Ovary (tissue), 9 donors: ENCODE measurements around the gene PPIH. TPM values are rescaled to one million over a fixed set of nuclear protein-coding genes. Genes with fewer than 3 reads are reported as not detected.
"Not testable (repeated sequence)": the region's sequence is repeated elsewhere in the genome, so short reads cannot be mapped to it uniquely, and the experiment has no call there.

ENCODE experiments used
- DNase-seq, 5 donors: peaks; one replicate each; pipeline ENCODE4 v3.0.0-alpha.2; 2019 to 2020
- H3K27ac ChIP-seq, 2 donors: fragments of 200-600 bp; one replicate each; pipeline versions ENCODE4 v1.5.1 to v1.8.0; 2019 to 2022
- H3K27me3 ChIP-seq: fragments of 200-600 bp; one replicate; pipeline ENCODE4 v1.8.0; 2022
- H3K36me3 ChIP-seq: fragments of 200-600 bp; sonication (generic); one replicate; pipeline ENCODE4 v1.5.1; 2019
- H3K4me1 ChIP-seq: one replicate; pipeline ENCODE4 v1.8.1; 2013; ENCODE audit warnings: mild to moderate bottlenecking, moderate library complexity; ENCODE audit not compliant: insufficient read depth
- H3K4me3 ChIP-seq: fragments of 200-600 bp; sonication (generic); one replicate; pipeline ENCODE4 v1.5.1; 2017
- H3K9me3 ChIP-seq, 2 donors: fragments of 200-600 bp in 1 of 2; sonication (generic) in 1 of 2; one replicate each; pipeline versions ENCODE4 v1.5.1 to v1.8.1; 2013 to 2019; ENCODE audit warnings: mild to moderate bottlenecking in 1 of 2, moderate library complexity in 1 of 2
- CTCF ChIP-seq, 3 donors: fragments of 450-650 bp in 2 of 3; fragments of 200-600 bp in 1 of 3; IDR thresholded peaks; one replicate each; pipeline versions ENCODE4 v1.5.1 to v1.8.0; 2016 to 2022; ENCODE audit warnings: antibody characterized with exemption in 3 of 3, mild to moderate bottlenecking in 1 of 3
- EP300 ChIP-seq: sonication (generic); formaldehyde crosslinking; IDR thresholded peaks from one replicate; pipeline ENCODE4 v1.6.1; 2017; ENCODE audit warnings: antibody characterized with exemption
- POLR2A ChIP-seq: fragments of 450-650 bp; IDR thresholded peaks from one replicate; pipeline ENCODE4 v1.6.1; 2017; ENCODE audit warnings: antibody characterized with exemption, mild to moderate bottlenecking, moderate library complexity
- WGBS, 3 donors: extraction: QIAGEN DNeasy Blood & Tissue Kit in 1 of 3; methylation state at CpG; one replicate each; pipeline versions ENCODE4 v1.1.5 to v1.1.7; 2013 to 2017; 5-methylcytosine and 5-hydroxymethylcytosine counted together
- intact Hi-C, 4 donors: fragments of 100-400 bp; cut with DNase I; formaldehyde crosslinking; loops; one replicate each; pipeline versions ENCODE4 v1.11.0 to v1.15.1; 2022 to 2023
- polyA plus RNA-seq, 2 donors: library from polyadenylated mRNA; stranded (reverse); fragments of 200-250 nt in 1 of 2; fragments of 350-450 nt in 1 of 2; fragmentation: Illumina TruSeq in 1 of 2; extraction: RNeasy Lipid Tissue Mini Kit (QIAGEN cat#74804) in 1 of 2; gene quantifications; one replicate each; pipeline ENCODE4 v1.2.3, GENCODE V29; 2013 to 2014
- total RNA-seq, 7 donors: library from RNA; depleted of rRNA in 2 of 7; stranded (reverse); fragments of >200 nt in 2 of 7; fragmentation: NEBNext Ultra II Directional in 3 of 7; extraction: Animal tissue kit (Norgen Biotek cat#: 25700) in 3 of 7; gene quantifications; one replicate each; pipeline versions ENCODE4 v1.1.0 to v1.2.4, GENCODE V29; 2016 to 2023
- donor health status: DM: no; HTN: no; CAD: no; lungs with moderate emphysema.
- donor health status: DM: no; HTN: no; CAD: no.
- donor health status: Bipolar disorder and iron deficiency.
- donor health status: DM: yes; HTN: yes; CAD: no.
- donor health status: DM: no; HTN: no; CAD: no.
- donor health status: DM: yes; HTN: yes; CAD: no.

The PPIH gene
- total and polyA plus RNA-seq, 9 donors, result 23.1 to 49.1 (median 26.5) TPM

GRCh38 chr1:42721926-42722325 lies 63.7 kb downstream of the PPIH start:
- H3K27me3 ChIP-seq, result no peaks in the 10 kb centered on the region
- H3K4me3 ChIP-seq, result no peak overlapping the region
- intact Hi-C loops, result no loop called here
- TF ChIP-seq CTCF (IDR thresholded peaks at IDR 0.05), result no peak
- no peak for TF ChIP-seq EP300
- TF ChIP-seq POLR2A, result no peak
- no peaks in the 10 kb centered on the region for H3K4me1 ChIP-seq
- DNase-seq, result no peak
- H3K27ac ChIP-seq, result no peak overlapping the region
- no peaks in the 10 kb centered on the region for H3K36me3 ChIP-seq
- H3K9me3 ChIP-seq, result no peaks in the 10 kb centered on the region
- WGBS, 3 donors, result 95 to 97% (median 97%) methylated on average over 3 of the region's 3 CpGs

GRCh38 chr1:42722403-42722802 lies 64.2 kb downstream of the PPIH start:
- H3K27me3 ChIP-seq, DNase-seq, H3K4me3 ChIP-seq, H3K9me3 ChIP-seq, intact Hi-C loops, H3K36me3 ChIP-seq, H3K4me1 ChIP-seq, H3K27ac ChIP-seq: not testable (repeated sequence)
- WGBS, 3 donors, result 90 to 97% (median 96%) methylated on average over 2 of the region's 2 CpGs

- no peak overlapping the region for H3K27ac ChIP-seq
- no peaks in the 10 kb centered on the region for H3K27me3 ChIP-seq
- DNase-seq, result no peak
- intact Hi-C loops, result no loop called here
- H3K9me3 ChIP-seq, result no peaks in the 10 kb centered on the region
- no peak overlapping the region for H3K4me3 ChIP-seq
- H3K36me3 ChIP-seq, result no peaks in the 10 kb centered on the region
- H3K4me1 ChIP-seq, result no peaks in the 10 kb centered on the region
- 80 to 84% (median 82%) methylated on average over 6 of the region's 6 CpGs for WGBS, 3 donors
- no peak for TF ChIP-seq EP300
- TF ChIP-seq CTCF (IDR thresholded peaks at IDR 0.05), result no peak
- TF ChIP-seq POLR2A, result no peak
Observed at GRCh38 chr1:42723511-42723910, 65.3 kb downstream of the PPIH start.

GRCh38 chr1:42725820-42726219 lies 67.6 kb downstream of the PPIH start:
- H3K9me3 ChIP-seq, intact Hi-C loops, H3K36me3 ChIP-seq, H3K4me3 ChIP-seq, H3K27ac ChIP-seq, DNase-seq, H3K4me1 ChIP-seq, H3K27me3 ChIP-seq: not testable (repeated sequence)
- 92 to 93% (median 92%) methylated on average over 4 of the region's 4 CpGs for WGBS, 3 donors

Other genes with a start within 250 kb of the PPIH start
- 10 to 100 TPM in 1 of 7 donors, 1 to 10 TPM in 5, under 1 TPM in 1; 0.72 to 11.5 (median 2.3) TPM for gene ZMYND12, start 202.4 kb upstream of the PPIH start, total RNA-seq
- gene ZMYND12, start 202.4 kb upstream of the PPIH start, polyA plus RNA-seq, result 1 to 10 TPM; 3.7 to 4.8 TPM
- 10 to 100 TPM; 33.3 to 59.1 (median 50.6) TPM for gene PPCS, start 201.9 kb upstream of the PPIH start, total RNA-seq
- 10 to 100 TPM; 65.9 to 89.0 TPM for gene PPCS, start 201.9 kb upstream of the PPIH start, polyA plus RNA-seq
- 10 to 100 TPM in 1 of 7 donors, 1 to 10 TPM in 6; 5.2 to 11.7 (median 7.2) TPM for gene CCDC30, start 195.1 kb upstream of the PPIH start, total RNA-seq
- gene CCDC30, start 195.1 kb upstream of the PPIH start, polyA plus RNA-seq, result 1 to 10 TPM; 3.8 to 4.3 TPM
- gene YBX1, start 24.0 kb downstream of the PPIH start, total RNA-seq, result 100 to 1,000 TPM; 196 to 482 (median 373) TPM
- gene YBX1, start 24.0 kb downstream of the PPIH start, polyA plus RNA-seq, result 100 to 1,000 TPM; 419 to 909 TPM
- under 1 TPM in 2 of 7 donors, not detected in 5; 0.24 to 0.52 TPM for gene CLDN19, start 81.8 kb downstream of the PPIH start, total RNA-seq
- gene CLDN19, start 81.8 kb downstream of the PPIH start, polyA plus RNA-seq, result under 1 TPM in 1 of 2 donors, not detected in 1; 0.07 TPM
- gene P3H1, start 108.6 kb downstream of the PPIH start, total RNA-seq, result 10 to 100 TPM; 22.5 to 47.0 (median 39.4) TPM
- 10 to 100 TPM; 33.2 to 40.7 TPM for gene P3H1, start 108.6 kb downstream of the PPIH start, polyA plus RNA-seq
- gene C1orf50, start 108.8 kb downstream of the PPIH start, total RNA-seq, result 10 to 100 TPM in 1 of 7 donors, 1 to 10 TPM in 6; 1.3 to 10.1 (median 5.8) TPM
- 10 to 100 TPM in 1 of 2 donors, 1 to 10 TPM in 1; 3.7 to 13.6 TPM for gene C1orf50, start 108.8 kb downstream of the PPIH start, polyA plus RNA-seq
- under 1 TPM in 4 of 7 donors, not detected in 3; 0.12 to 0.62 (median 0.55) TPM for gene TMEM269, start 126.6 kb downstream of the PPIH start, total RNA-seq
- gene TMEM269, start 126.6 kb downstream of the PPIH start, polyA plus RNA-seq, result under 1 TPM; 0.07 TPM
- 10 to 100 TPM in 1 of 7 donors, 1 to 10 TPM in 6; 3.2 to 10.6 (median 7.7) TPM for gene ERMAP, start 158.7 kb downstream of the PPIH start, total RNA-seq
- gene ERMAP, start 158.7 kb downstream of the PPIH start, polyA plus RNA-seq, result 10 to 100 TPM in 1 of 2 donors, 1 to 10 TPM in 1; 5.0 to 12.8 TPM
- 10 to 100 TPM; 20.8 to 56.6 (median 30.3) TPM for gene SVBP, start 159.0 kb downstream of the PPIH start, total RNA-seq
- gene SVBP, start 159.0 kb downstream of the PPIH start, polyA plus RNA-seq, result 10 to 100 TPM; 39.6 to 45.6 TPM
- 10 to 100 TPM in 6 of 7 donors, 1 to 10 TPM in 1; 7.9 to 13.4 (median 12.1) TPM for gene ZNF691, start 188.2 kb downstream of the PPIH start, total RNA-seq
- 10 to 100 TPM; 12.7 to 14.1 TPM for gene ZNF691, start 188.2 kb downstream of the PPIH start, polyA plus RNA-seq